COLO668 (cell line): ENCODE measurements around the gene CEP120.
"Not testable (repeated sequence)": the region's sequence is repeated elsewhere in the genome, so short reads cannot be mapped to it uniquely, and the experiment has no call there.

Experiments used
- DNase-seq: peaks from one replicate; lab custom pipeline; 2025; ENCODE audit not compliant: unreplicated experiment; lab: John Stamatoyannopoulos, UW

The CEP120 gene

DNA sequence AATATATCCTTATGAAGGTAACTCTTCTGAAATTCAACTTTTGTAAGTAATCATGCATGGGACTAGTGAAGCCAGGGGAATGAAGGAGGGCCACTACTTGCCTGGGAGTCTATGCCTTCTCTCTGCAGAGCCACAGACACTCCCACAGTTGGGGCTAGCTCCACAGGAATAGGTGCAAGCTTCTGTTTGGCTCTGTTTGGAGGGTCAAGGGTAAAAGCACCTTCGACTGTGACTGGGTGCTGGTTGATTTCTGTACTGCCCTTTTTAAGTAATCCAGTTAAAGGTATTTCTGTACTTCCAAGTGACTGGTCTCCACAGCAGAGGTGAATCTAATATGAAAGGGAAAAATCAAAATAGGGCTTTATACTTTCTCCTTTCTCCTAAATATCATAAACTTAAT lies 32.2 kb downstream of the CEP120 start:
- no peak for DNase-seq

- DNase-seq = no peak
Measured at GRCh38 chr5:123389794-123390193, 33.4 kb downstream of the CEP120 start.

- DNase-seq = no peak
Measured at GRCh38 chr5:123387313-123387712, 35.9 kb downstream of the CEP120 start.

- DNase-seq = no peak
Measured at GRCh38 chr5:123382252-123382651, 41.0 kb downstream of the CEP120 start.

DNA sequence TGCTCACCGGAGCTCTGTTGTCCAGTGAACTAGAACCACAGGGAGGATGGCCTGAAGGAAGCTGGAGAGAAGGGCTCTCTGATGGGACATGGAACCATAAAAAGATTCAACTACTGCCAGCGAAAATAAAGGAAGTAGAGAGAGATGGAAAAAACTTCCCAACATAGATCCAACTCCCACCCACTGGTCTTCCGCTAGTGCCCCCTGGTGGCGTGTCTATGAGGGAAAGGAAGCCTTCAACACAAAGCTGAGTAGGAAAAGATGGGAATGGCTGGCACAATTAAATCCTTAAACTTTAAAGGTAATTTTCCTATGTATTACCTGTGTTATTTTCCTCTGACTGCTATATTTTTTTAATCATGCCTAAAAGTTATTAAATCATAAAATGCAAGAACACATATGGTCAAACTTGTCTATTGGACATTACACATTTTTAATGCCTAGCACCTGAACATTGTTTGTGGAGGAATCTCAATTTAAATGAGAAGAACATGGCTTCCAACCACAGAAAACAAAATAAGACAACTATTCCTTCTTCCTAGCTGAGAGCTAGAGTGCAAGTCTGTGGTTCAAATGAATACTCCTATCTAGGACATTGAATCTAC lies 51.5 kb downstream of the CEP120 start:
- peak; percentile 43 for DNase-seq

- DNase-seq = no peak
Measured at GRCh38 chr5:123369371-123369968, 53.7 kb downstream of the CEP120 start.

DNA sequence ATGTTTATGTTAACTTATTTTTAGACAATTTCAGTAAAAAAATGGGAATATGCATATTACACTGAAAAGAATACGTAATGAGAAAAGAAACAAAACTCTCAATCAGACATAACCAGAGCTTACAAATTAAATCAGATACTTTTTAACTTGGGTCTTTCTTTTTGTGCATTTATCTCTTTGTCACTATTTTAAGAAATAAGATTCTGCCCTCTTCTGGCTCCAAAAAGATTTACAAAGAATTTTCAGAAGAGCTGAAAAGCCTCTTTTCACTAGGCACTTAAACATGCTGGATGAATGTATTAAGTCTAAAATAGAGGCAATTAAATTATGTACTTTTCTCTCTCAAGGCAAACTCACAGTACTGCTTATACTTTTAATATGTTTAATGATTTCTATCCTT lies 55.5 kb downstream of the CEP120 start:
- no peak for DNase-seq

DNA sequence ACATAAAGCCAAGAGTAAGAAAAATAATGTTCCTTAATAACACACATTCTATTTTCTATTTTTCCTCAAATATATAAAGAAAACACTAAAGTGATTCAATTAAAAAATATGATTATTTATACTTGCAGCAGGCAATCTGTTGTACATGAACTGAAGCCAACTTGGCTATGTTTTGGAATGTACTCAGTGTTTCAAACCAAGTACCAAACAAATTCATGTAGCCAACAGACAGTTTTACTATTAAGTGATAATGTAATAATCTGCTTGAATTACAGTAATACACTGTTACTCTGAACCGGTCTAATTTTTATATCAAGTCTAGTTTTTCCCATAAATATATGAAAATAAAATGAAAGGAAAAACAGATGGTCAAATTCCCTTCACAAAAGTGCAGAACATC lies 58.0 kb downstream of the CEP120 start:
- no peak for DNase-seq

GRCh38 chr5:123364441-123365155 lies 58.6 kb downstream of the CEP120 start:
- no peak for DNase-seq

DNA sequence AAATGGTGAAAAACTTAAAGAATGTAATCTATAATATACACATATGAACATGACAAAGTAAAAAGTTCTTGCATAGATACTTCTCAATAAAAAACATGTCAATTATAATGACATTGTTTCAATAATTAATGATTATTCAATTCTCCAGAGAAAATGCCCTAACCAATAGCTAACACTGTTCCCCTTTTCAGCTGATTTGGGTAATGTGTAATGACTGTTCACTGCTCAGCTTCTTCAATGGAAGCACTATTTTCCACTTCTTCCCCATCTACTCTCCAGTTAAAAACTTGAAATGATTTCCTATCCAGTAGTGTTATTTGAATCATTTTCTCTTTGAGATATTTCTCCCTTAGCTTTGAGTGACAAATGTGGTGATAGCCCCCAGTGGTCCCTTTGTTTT lies 62.3 kb downstream of the CEP120 start:
- no peak for DNase-seq

DNA sequence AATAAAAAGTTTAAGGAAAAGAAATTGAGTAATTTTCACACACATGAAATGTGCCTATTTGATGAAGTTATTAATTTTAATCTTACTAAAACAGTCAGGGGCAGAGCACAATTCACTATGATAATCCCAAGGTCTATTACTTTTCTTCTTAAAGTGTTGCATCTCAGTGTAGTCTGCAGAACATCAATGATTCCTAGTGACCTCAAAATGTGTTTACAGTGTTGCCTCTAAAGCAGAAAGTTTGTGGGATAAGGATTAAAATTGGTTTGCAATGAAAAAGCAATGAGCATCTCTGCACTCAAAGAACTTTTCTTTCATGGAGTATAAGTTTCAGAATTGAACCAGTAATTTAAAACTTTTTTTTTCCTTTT lies 63.0 kb downstream of the CEP120 start:
- DNase-seq = no peak

GRCh38 chr5:123359454-123360200 lies 63.6 kb downstream of the CEP120 start:
- no peak for DNase-seq

DNA sequence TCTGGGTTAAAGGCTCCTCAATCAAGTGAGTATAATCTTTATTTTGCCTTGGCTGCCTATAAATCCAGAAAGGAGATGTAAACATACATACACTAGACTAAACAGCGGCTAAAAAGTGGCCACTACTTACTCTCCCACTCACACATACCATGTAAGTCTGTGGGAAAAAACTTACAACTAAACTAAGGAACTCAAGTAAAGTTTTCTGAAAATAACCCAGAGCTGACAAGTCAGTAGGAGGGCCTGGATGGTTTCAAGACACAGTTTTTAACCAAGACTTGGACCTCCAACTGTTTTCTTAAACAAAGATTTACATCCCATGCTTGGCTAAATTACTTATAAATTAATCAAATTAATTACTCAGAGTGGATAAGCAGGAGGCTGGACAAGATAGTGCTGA lies 64.5 kb downstream of the CEP120 start:
- no peak for DNase-seq

DNA sequence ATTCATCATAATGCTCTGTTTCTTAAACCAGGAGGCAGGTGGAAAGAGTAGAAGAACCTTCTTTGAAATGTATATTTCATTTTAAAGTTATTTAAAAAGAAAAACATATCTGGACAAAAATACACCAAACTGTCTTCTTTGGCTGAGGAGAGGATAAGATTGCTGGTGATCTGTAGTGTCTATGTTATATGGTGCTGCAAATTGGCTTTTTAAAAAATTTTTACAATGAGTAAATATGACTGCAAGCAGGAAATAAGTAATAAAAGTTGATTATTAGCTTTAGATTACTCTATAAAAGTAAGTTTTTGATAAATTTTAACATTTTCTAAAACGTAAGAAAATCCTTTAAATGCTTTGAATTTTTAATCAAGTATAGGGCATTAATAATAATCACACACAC lies 64.9 kb downstream of the CEP120 start:
- DNase-seq = no peak

- DNase-seq = no peak
Measured at GRCh38 chr5:123351820-123352219, 71.4 kb downstream of the CEP120 start.

DNA sequence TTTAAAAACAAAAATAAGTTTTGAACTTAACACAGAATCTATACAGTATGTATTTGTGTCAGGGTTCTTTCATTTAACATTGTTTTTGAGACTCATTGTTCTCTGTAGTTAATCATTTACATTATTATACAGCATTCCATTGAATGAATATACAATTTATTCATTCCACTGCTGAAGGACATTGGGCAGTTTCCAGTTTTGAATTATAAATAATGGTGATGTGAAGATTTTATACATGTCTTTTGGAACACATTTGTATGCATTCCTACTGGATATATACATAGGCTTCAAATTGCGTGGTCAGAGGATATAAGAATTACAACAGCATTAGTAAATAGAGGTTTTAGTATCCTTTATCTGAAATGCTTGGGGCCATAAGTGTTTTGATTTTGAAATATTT lies 72.0 kb downstream of the CEP120 start:
- no peak for DNase-seq

- DNase-seq = no peak
Measured at GRCh38 chr5:123350742-123351141, 72.5 kb downstream of the CEP120 start.

- DNase-seq = no peak
Measured at GRCh38 chr5:123344816-123345426, 78.3 kb downstream of the CEP120 start.

- DNase-seq = no peak
Measured at GRCh38 chr5:123340928-123341327, 82.3 kb downstream of the CEP120 start.

DNA sequence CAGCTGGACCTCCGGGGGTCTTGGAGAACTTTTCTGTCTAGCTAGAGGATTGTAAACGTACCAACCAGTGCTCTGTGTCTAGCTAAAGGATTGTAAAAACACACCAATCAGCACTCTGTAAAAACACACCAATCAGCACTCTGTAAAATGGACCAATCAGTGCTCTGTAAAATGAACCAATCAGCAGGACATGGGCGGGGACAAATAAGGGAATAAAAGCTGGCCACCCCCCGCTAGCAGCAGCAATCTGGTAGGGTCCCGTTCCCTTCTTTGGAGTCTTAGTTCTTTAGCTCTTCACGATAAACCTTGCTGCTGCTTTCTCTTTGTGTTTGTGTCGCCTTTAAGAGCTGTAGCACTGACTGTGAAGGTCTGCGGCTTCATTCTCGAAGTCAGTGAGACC lies 114.8 kb downstream of the CEP120 start:
- not testable (repeated sequence) for DNase-seq

DNA sequence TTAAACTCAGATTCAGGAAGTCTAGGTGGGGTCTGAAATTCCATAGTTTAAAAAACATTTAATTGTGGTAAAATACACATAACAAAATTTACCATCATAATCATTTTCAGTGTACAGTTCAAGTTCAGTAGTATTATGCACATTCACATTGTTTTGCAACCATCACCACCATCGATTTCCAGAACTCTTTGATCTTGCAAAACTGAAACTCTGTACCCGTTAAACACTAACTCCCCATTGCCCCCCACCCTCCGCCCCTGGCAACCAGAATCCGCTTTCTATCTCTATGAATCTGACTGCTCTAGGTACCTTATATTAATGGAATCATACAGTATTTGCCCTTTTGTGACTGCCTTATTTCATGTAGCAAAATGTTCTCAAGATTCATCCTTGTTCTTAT lies 117.5 kb downstream of the CEP120 start:
- DNase-seq = no peak
